ENCODE results near the gene IRS1.

DNA sequence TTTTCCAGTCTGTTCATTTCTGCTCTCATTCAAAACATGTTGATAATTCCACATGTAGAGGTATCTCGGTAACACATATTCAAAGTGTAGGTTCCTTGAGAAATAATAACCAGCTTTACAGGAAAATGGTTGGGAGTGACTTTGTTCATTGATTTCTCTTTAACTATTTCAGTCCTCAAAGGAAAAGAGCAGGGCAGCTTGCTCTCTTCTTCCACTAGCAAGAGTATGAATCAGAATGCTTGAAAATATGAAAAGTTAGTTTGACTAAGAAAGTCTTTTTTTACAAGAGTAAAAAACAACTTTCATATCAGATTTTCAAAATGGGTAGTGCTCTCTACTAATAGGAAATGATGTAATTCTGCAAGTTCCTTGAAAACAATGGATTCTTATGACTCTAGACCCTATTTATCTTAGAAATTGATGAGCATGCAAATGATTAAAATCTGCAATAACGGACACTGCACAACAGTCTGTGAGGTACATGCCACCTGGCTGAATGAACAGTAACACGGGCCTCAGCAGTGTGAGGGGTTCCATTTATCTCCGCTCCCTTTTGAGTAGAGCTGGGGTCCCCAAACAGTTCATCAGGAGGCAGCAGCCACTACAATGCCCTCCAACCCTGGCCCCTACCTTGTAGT lies 65.6 kb downstream of the IRS1 start:
- TF ChIP-seq CTCF (IDR thresholded peaks at IDR 0.05; ENCODE audit: insufficient read depth, low read length, poor library complexity, severe bottlenecking) (no peak), EZH2phosphoT487 (conservative IDR thresholded peaks at IDR 0.05; ENCODE audit: low read length) (no peak)

All from SU-DHL-6 (cell line).